IMR-90 (cell line): ENCODE results near the gene SESN2.

ENCODE experiments used
- MAFK ChIP-seq: IDR thresholded peaks from 2 replicates; pipeline ENCODE4 v1.6.1; 2012; ENCODE audit warnings: low read depth, low read length, improper control_type of control experiment
- TF ChIP-seq, protein P1 (sequence below): conservative IDR thresholded peaks from 2 replicates; pipeline ENCODE4 v1.5.1; 2012; ENCODE audit warnings: mild to moderate bottlenecking, low read depth, low read length, improper control_type of control experiment

DNA sequence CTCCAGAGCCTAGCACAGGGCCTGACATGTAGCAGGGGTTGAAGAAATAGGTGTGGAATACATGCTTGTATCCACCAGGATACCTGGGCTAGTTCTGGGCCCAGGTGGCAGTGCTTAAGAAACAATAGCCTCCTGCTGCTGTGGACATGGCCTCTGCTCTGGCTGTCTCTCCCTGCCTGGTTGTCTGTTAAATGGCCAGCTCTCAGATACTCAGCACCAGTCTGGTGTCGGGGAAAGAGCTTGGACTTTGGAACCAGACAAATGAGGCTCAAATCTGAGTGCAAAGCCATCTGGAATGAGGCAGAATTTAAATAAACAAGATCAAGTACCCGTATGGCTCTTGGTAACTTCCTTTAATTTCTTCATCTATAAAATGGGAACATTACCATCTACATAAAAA, 31.5 kb downstream of the SESN2 start:
- no peak for TF ChIP-seq MAFK
- TF ChIP-seq, protein P1, sequence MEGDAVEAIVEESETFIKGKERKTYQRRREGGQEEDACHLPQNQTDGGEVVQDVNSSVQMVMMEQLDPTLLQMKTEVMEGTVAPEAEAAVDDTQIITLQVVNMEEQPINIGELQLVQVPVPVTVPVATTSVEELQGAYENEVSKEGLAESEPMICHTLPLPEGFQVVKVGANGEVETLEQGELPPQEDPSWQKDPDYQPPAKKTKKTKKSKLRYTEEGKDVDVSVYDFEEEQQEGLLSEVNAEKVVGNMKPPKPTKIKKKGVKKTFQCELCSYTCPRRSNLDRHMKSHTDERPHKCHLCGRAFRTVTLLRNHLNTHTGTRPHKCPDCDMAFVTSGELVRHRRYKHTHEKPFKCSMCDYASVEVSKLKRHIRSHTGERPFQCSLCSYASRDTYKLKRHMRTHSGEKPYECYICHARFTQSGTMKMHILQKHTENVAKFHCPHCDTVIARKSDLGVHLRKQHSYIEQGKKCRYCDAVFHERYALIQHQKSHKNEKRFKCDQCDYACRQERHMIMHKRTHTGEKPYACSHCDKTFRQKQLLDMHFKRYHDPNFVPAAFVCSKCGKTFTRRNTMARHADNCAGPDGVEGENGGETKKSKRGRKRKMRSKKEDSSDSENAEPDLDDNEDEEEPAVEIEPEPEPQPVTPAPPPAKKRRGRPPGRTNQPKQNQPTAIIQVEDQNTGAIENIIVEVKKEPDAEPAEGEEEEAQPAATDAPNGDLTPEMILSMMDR, result no peak
